Muscle layer of duodenum (tissue), 2 donors: ENCODE measurements around the gene RAB4A.
"Not testable (repeated sequence)": the region's sequence is repeated elsewhere in the genome, so short reads cannot be mapped to it uniquely, and the experiment has no call there.

Experiments
- H3K27ac ChIP-seq: one replicate; pipeline ENCODE4 v1.7.0; 2013; ENCODE audit warnings: mild to moderate bottlenecking, low read length
- H3K27me3 ChIP-seq: one replicate; pipeline ENCODE4 v1.7.0; 2013; ENCODE audit warnings: low read depth, mild to moderate bottlenecking, control low read depth, low read length
- H3K36me3 ChIP-seq, 2 donors: one replicate each; pipeline ENCODE4 v1.7.0; 2013; ENCODE audit warnings: low read length in 2 of 2, control low read depth in 1 of 2, mild to moderate bottlenecking in 1 of 2; ENCODE audit not compliant: insufficient read depth in 2 of 2, control insufficient read depth in 1 of 2
- H3K4me1 ChIP-seq, 2 donors: one replicate each; pipeline ENCODE4 v1.7.0; 2013; ENCODE audit warnings: low read length in 2 of 2, mild to moderate bottlenecking in 2 of 2, control low read depth in 1 of 2, moderate library complexity in 1 of 2; ENCODE audit not compliant: insufficient read depth in 2 of 2, control insufficient read depth in 1 of 2
- H3K4me3 ChIP-seq, 2 donors: one replicate each; pipeline ENCODE4 v1.7.0; 2013; ENCODE audit warnings: low read length in 2 of 2, low read depth in 1 of 2, mild to moderate bottlenecking in 1 of 2
- H3K9me3 ChIP-seq, 2 donors: one replicate each; pipeline ENCODE4 v1.7.0; 2013; ENCODE audit warnings: low read length in 2 of 2, control low read depth in 1 of 2, mild to moderate bottlenecking in 1 of 2; ENCODE audit not compliant: control insufficient read depth in 1 of 2
- donor health status: healthy.

RAB4A gene

GRCh38 chr1:229287267-229287666, 16.4 kb downstream of the RAB4A start:
- peaks cover 4 to 8% of the 10 kb centered on the region in 2 donors for H3K36me3 ChIP-seq
- H3K4me1 ChIP-seq, result peaks cover 4 to 21% of the 10 kb centered on the region in 2 donors
- no peak overlapping the region for H3K27ac ChIP-seq
- H3K27me3 ChIP-seq, result no peaks in the 10 kb centered on the region
- no peak overlapping the region for H3K4me3 ChIP-seq
- no peaks in the 10 kb centered on the region for H3K9me3 ChIP-seq

GRCh38 chr1:229288516-229288915, 17.6 kb downstream of the RAB4A start:
- Histone ChIP-seq H3K27me3 (no peaks in the 10 kb centered on the region), H3K36me3 (peaks cover 7 to 14% of the 10 kb centered on the region in 2 donors), H3K4me1 (peaks cover 4 to 21% of the 10 kb centered on the region in 2 donors), H3K9me3 (no peaks in the 10 kb centered on the region), H3K27ac (no peak overlapping the region), H3K4me3 (no peak overlapping the region)

DNA sequence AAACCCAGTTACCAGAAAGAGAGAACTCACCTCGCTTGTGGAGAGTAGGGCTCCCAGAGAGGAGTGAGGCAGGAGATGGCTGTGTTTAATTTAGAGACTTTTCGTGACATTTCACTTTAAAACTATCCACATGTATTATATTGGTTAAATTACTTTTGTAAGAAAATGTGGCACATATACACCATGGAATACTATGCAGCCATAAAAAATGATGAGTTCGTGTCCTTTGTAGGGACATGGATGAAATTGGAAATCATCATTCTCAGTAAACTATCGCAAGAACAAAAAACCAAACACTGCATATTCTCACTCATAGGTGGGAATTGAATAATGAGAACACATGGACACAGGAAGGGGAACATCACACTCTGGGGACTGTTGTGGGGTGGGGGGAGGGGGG, 20.8 kb downstream of the RAB4A start:
- H3K27ac ChIP-seq, H3K9me3 ChIP-seq, H3K27me3 ChIP-seq, H3K4me3 ChIP-seq: not testable (repeated sequence)
- Histone ChIP-seq H3K4me1 (peaks cover 4 to 13% of the 10 kb centered on the region in 2 donors), H3K36me3 (peaks cover 7 to 22% of the 10 kb centered on the region in 2 donors)

- no peaks in the 10 kb centered on the region for H3K9me3 ChIP-seq
- no peak overlapping the region for H3K27ac ChIP-seq
- H3K27me3 ChIP-seq, result no peaks in the 10 kb centered on the region
- peaks cover 11 to 30% of the 10 kb centered on the region in 2 donors for H3K36me3 ChIP-seq
- no peak overlapping the region for H3K4me3 ChIP-seq
- H3K4me1 ChIP-seq, result no peaks in the 10 kb centered on the region
These were observed 22.8 kb downstream of the RAB4A start for GRCh38 chr1:229293528-229294204.

DNA sequence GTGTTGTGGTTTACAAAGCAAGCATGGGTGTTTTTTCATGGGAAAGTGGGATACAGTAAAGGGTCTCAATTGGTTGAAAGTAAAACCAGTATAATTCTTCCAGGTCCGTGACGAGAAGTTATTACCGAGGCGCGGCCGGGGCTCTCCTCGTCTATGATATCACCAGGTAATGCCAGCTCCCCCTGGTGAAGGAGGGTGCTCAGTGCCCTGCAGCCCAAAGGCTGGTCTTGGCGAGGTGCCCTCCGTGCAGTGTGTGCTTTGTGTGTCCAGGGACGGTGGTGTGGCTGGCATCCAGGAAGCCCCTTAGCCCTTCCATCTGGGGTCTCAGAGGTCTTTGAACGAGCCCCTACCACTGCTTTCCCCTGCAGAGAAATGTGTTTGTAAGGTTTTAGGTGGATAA, 24.8 kb downstream of the RAB4A start:
- H3K27me3 ChIP-seq, result no peaks in the 10 kb centered on the region
- H3K9me3 ChIP-seq, result no peaks in the 10 kb centered on the region
- no peak overlapping the region for H3K27ac ChIP-seq
- no peak overlapping the region for H3K4me3 ChIP-seq
- H3K36me3 ChIP-seq, result peaks cover 25 to 51% of the 10 kb centered on the region in 2 donors
- H3K4me1 ChIP-seq, result no peaks in the 10 kb centered on the region

- H3K27me3 ChIP-seq, result no peaks in the 10 kb centered on the region
- no peaks in the 10 kb centered on the region for H3K4me1 ChIP-seq
- H3K36me3 ChIP-seq, result peaks cover 31 to 50% of the 10 kb centered on the region in 2 donors
- H3K9me3 ChIP-seq, result no peaks in the 10 kb centered on the region
- H3K4me3 ChIP-seq, result no peak overlapping the region
- H3K27ac ChIP-seq, result no peak overlapping the region
These were observed 25.6 kb downstream of the RAB4A start for GRCh38 chr1:229296541-229296941.

GRCh38 chr1:229297746-229298145, 26.8 kb downstream of the RAB4A start:
- H3K27ac ChIP-seq, result no peak overlapping the region
- H3K36me3 ChIP-seq, result peaks cover 28 to 49% of the 10 kb centered on the region in 2 donors
- H3K9me3 ChIP-seq, result no peaks in the 10 kb centered on the region
- H3K4me1 ChIP-seq, result no peaks in the 10 kb centered on the region
- no peaks in the 10 kb centered on the region for H3K27me3 ChIP-seq
- no peak overlapping the region for H3K4me3 ChIP-seq

- Histone ChIP-seq H3K4me1 (no peaks in the 10 kb centered on the region), H3K36me3 (peaks cover 28 to 49% of the 10 kb centered on the region in 2 donors), H3K27ac (no peak overlapping the region), H3K27me3 (no peaks in the 10 kb centered on the region), H3K4me3 (no peak overlapping the region), H3K9me3 (no peaks in the 10 kb centered on the region)
These were observed 27.5 kb downstream of the RAB4A start for GRCh38 chr1:229298420-229298819.

DNA sequence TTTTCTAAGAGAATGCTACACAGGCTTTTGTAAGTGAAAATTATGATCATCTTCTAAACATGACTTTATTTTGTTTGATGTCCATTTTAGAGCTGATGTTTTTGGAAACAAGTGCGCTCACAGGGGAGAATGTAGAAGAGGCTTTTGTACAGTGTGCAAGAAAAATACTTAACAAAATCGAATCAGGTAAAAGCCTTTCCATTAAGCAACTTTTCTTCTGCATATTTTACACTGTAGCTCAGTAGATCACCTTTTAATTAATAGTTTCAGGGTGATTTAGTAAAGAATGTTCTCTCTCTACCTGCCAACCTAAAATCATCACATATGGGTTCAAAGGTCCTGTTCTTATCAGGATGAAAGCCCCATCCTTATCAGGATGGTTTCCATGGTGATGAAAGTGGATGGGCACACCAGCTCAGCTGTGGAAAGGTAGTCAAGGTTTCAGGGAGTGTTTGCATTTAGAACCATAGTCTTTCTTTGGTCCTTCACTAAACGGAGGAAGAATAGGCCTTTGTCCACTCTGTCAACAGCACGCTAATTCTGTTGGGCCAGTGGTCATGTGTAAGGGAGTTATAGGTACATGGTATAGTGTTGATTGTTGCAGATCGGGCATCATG, 28.1 kb downstream of the RAB4A start:
- Histone ChIP-seq H3K9me3 (no peaks in the 10 kb centered on the region), H3K4me1 (no peaks in the 10 kb centered on the region), H3K4me3 (no peak overlapping the region), H3K36me3 (peaks cover 30 to 55% of the 10 kb centered on the region in 2 donors), H3K27ac (no peak overlapping the region), H3K27me3 (no peaks in the 10 kb centered on the region)

DNA sequence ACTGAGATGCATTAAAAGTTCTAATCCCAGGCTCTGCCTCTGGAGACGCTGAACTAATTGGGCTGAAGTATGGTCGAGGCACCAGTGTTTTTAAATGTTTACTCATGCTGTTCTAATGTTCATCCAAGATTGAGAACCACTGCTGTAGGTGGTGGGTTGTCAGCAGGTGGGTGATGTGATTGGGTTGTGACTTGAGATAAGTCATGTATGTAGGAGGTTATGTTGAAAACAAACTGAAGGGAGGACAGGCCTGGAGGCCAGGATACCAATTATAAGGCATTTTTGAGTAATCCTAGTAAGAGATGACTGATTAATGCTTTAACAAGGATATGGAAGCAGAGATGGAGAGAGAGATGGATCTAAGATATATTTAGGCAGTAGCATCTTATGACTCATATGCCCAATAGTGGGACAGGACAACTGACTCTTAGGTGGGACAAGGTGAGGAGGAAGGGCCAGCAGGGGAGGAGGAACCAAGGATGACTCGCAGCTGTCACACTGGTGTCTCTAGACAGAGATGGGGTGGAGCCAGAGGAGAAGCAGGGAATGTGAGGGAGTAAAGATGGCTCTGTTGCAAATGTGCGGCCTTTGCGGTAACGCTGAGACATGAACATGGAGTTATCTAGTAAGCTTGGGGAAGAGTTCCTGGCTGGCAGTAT, 29.3 kb downstream of the RAB4A start:
- no peaks in the 10 kb centered on the region for H3K4me1 ChIP-seq
- H3K27me3 ChIP-seq, result no peaks in the 10 kb centered on the region
- H3K4me3 ChIP-seq, result no peak overlapping the region
- H3K27ac ChIP-seq, result no peak overlapping the region
- H3K9me3 ChIP-seq, result no peaks in the 10 kb centered on the region
- H3K36me3 ChIP-seq, result peaks cover 38 to 61% of the 10 kb centered on the region in 2 donors

DNA sequence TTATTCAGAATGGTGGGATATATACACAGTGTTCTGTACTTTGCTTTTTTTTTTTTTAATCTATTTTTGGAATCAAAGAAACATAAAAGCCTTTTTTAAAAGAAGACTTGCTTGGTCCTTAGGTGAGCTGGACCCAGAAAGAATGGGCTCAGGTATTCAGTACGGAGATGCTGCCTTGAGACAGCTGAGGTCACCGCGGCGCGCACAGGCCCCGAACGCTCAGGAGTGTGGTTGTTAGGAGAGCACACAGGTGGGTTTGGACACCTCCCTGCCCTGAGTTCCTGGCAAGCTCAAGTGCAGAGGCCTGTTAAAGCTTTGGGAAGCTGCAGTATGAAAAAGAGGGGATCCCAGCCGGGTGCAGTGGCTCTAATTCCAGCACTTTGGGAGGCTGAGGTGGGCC, 31.8 kb downstream of the RAB4A start:
- no peaks in the 10 kb centered on the region for H3K9me3 ChIP-seq
- peaks cover 47 to 59% of the 10 kb centered on the region in 2 donors for H3K36me3 ChIP-seq
- no peaks in the 10 kb centered on the region for H3K27me3 ChIP-seq
- no peak overlapping the region for H3K27ac ChIP-seq
- H3K4me1 ChIP-seq, result no peaks in the 10 kb centered on the region
- H3K4me3 ChIP-seq, result no peak overlapping the region
